Measurements from ENCODE around the gene JARID2. TPM values are rescaled to one million over a fixed set of nuclear protein-coding genes. Genes with fewer than 3 reads are reported as not detected.

The JARID2 gene
- total RNA-seq, 6 experiments from 2014 or later, result 2.5 to 3.9 (median 3.0) TPM

DNA sequence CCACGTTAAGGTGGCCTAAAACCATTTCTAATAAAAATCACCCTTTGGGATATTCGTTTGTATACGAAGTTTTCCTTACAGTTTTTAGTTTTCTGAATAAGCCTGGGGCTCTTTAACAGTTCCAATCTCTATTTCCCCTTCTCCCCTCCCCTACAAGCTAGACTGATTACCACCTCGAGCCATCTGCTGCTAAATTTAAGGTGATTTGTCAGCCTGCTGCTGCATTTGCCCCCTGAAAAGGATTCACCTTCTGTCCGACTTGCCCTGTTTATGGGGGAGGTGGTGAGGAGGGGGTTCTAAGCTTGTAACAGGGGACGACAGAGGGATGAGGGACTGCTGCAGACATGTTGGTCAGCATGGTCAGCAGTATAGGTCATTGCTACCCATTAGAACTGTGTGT is 146.3 kb downstream of the JARID2 start:
- H3K27ac ChIP-seq, result no peak overlapping the region
- no peaks in the 10 kb centered on the region for H3K9me3 ChIP-seq
- intact Hi-C loops (cut with DNase I), result no loop called here
- peaks cover 0 to 37% (median 15%) of the 10 kb centered on the region in 4 donors for H3K4me1 ChIP-seq
- H3K27me3 ChIP-seq, result no peaks in the 10 kb centered on the region
- DNase-seq (no peak), ATAC-seq (no peak)
- WGBS (ENCODE audit: insufficient coverage, low coverage, low lambda C conversion rate, missing lambda C conversion rate), result 70% methylated on average over 5 of the region's 6 CpGs
- H3K36me3 ChIP-seq, result no peaks in the 10 kb centered on the region
- TF ChIP-seq POLR2A (IDR thresholded peaks at IDR 0.05), result no peak
- TF ChIP-seq, protein P1, sequence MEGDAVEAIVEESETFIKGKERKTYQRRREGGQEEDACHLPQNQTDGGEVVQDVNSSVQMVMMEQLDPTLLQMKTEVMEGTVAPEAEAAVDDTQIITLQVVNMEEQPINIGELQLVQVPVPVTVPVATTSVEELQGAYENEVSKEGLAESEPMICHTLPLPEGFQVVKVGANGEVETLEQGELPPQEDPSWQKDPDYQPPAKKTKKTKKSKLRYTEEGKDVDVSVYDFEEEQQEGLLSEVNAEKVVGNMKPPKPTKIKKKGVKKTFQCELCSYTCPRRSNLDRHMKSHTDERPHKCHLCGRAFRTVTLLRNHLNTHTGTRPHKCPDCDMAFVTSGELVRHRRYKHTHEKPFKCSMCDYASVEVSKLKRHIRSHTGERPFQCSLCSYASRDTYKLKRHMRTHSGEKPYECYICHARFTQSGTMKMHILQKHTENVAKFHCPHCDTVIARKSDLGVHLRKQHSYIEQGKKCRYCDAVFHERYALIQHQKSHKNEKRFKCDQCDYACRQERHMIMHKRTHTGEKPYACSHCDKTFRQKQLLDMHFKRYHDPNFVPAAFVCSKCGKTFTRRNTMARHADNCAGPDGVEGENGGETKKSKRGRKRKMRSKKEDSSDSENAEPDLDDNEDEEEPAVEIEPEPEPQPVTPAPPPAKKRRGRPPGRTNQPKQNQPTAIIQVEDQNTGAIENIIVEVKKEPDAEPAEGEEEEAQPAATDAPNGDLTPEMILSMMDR (IDR thresholded peaks at IDR 0.05), result no peak
- H3K4me3 ChIP-seq, result no peak overlapping the region

DNA sequence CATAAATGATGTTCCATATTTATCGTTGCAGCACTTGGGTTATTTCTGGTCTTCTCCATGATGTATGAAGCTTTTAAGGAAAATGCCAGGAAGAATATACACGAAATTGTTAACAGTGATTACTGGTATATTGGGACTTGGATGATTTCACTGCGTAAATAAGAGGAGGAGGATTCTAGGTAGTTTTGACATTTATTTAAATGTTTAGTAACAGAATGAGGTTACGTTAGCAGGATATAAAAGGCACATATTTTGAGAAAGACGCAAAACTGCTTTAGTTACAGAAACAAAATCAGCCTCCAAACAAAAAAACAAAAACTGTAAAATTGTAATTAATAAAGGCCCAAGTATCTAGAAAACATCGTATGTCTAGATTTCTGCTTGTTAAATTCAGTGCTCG is 147.7 kb downstream of the JARID2 start:
- no peak for TF ChIP-seq POLR2A (IDR thresholded peaks at IDR 0.05)
- TF ChIP-seq, protein P1 (IDR thresholded peaks at IDR 0.05), result no peak

DNA sequence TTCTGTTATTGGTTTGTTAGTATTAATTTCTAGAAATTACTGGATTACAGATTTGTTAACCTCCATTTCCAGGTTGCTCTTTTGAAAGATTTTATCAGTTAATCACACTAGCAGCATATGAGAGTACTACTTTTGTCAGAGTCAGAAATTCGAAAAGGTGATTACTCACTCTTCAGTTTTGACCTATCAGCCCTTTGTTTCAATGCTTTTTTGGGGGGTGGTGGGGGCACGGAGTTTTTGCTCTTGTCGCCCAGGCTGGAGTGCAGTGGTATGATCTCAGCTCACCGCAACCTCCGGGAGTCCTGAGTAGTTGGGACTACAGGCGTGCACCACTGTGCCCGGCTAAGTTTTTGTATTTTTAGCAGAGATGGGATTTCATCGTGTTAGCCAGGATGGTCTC is 149.2 kb downstream of the JARID2 start:
- intact Hi-C loops (cut with DNase I), result no loop called here
- no peak for ATAC-seq
- H3K4me1 ChIP-seq, result peaks cover 0 to 43% (median 15%) of the 10 kb centered on the region in 4 donors

More for the DNA sequence above, 147.7 kb downstream of the JARID2 start:
- 95% methylated on average over 7 of the region's 7 CpGs for WGBS (ENCODE audit: insufficient coverage, low coverage, low lambda C conversion rate, missing lambda C conversion rate)
- Histone ChIP-seq H3K4me1 (peaks cover 0 to 44% (median 15%) of the 10 kb centered on the region in 4 donors), H3K27ac (no peak overlapping the region), H3K27me3 (no peaks in the 10 kb centered on the region), H3K36me3 (no peaks in the 10 kb centered on the region), H3K4me3 (no peak overlapping the region), H3K9me3 (no peaks in the 10 kb centered on the region)
- intact Hi-C loops (cut with DNase I), result no loop called here
- DNase-seq (no peak), ATAC-seq (no peak)

DNA sequence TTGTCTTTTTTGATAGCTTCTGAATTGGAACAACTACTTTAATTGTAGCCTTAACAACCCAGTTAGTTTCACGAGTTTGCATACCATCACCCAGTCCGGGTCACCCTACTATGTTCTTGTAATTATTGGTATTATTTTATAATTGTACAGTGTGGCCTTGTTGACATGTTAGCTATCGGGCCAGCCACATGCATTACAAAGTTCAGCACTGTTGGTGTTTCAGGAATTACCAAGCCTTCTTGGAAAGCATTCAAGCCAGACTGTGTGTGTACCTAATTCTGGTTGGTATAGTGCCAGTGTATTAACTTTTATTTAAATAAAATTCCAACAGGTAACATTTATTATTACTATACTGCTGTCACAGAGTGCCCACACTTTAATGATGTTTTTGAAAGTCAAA is 150.9 kb downstream of the JARID2 start:
- peak in 1 of 3 donors; percentile 57 for DNase-seq
- peak; percentile 69 to 74 (median 74) for ATAC-seq
- Histone ChIP-seq H3K4me3 (no peak overlapping the region), H3K9me3 (no peaks in the 10 kb centered on the region), H3K36me3 (no peaks in the 10 kb centered on the region), H3K27ac (peak overlapping the region in 2 of 3 donors; percentile 19 to 61), H3K4me1 (peaks cover 0 to 38% (median 16%) of the 10 kb centered on the region in 4 donors), H3K27me3 (no peaks in the 10 kb centered on the region)
- intact Hi-C loops (cut with DNase I), result no loop called here
- TF ChIP-seq, protein P1 (IDR thresholded peaks at IDR 0.05), result no peak
- no peak for TF ChIP-seq POLR2A (IDR thresholded peaks at IDR 0.05)
- 42% methylated on average over 3 of the region's 3 CpGs for WGBS (ENCODE audit: insufficient coverage, low coverage, low lambda C conversion rate, missing lambda C conversion rate)

More for the DNA sequence above, 149.2 kb downstream of the JARID2 start:
- 73% methylated on average over 6 of the region's 8 CpGs for WGBS (ENCODE audit: insufficient coverage, low coverage, low lambda C conversion rate, missing lambda C conversion rate)
- no peaks in the 10 kb centered on the region for H3K36me3 ChIP-seq
- no peak overlapping the region for H3K27ac ChIP-seq
- no peaks in the 10 kb centered on the region for H3K27me3 ChIP-seq
- no peaks in the 10 kb centered on the region for H3K9me3 ChIP-seq
- H3K4me3 ChIP-seq, result no peak overlapping the region
- DNase-seq, result no peak
- TF ChIP-seq POLR2A (IDR thresholded peaks at IDR 0.05), result no peak
- TF ChIP-seq, protein P1 (IDR thresholded peaks at IDR 0.05), result no peak
